H54 (cell line): ENCODE results near the gene MTX1.

Experiments used
- DNase-seq: peaks from one replicate; pipeline ENCODE4 v3.0.0; 2011; ENCODE audit warnings: low spot score, mixed read lengths; ENCODE audit not compliant: insufficient read length
- FAIRE-seq: peaks from 3 replicates; lab custom pipeline; 2011; peaks lifted over from hg19 to GRCh38; lab: Jason Lieb, UNC
- POLR2A ChIP-seq: IDR thresholded peaks from 2 replicates; pipeline ENCODE4 v1.6.1; 2011; ENCODE audit warnings: low read depth, mild to moderate bottlenecking, low read length

Gene MTX1

DNA sequence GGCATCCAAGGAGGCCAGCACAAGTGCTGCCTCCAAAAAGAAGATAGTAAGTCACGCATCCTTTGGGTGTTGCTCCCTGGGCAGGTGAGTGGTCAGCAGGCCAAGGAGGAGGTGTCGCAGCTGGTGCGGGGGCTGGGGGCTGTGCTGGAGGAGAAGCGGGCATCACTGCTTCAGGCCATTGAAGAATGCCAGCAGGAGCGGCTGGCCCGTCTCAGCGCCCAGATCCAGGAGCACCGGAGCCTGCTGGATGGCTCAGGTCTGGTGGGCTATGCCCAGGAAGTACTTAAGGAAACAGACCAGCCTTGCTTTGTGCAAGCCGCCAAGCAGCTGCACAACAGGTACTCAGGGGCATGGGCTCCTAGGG is 30.6 kb upstream of the MTX1 start:
- FAIRE-seq (no peak), DNase-seq (no peak)
- TF ChIP-seq POLR2A: no peak

DNA sequence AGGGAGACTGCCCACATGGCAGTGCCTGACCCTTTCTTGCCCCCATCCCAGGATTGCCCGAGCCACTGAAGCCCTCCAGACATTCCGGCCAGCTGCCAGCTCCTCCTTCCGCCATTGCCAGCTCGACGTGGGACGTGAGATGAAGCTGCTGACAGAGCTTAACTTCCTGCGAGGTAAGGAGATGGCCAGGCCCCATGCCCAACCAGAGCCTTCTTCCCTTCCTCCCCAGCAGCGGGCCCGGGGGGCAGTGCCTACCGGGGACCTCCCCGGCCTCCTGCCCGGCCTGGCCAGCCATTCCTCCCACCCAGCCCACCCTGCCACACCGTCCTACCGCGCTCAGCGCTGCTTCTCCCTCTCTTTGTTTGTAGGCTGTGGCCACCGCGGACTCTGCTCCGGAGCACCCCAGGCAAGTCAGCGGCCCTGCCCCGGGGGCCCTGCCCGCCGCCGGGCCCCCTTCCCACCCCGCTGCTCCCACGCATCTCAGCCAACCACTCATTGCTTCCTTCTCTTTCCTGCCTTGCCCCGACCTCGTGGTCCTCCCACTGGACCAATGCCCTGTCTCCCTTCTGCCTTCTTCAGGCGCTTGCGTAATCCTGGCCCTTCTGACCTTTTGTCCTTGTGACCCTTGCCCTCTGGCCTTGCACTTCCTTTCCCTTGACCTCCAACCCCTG is 29.9 kb upstream of the MTX1 start:
- TF ChIP-seq POLR2A: no peak
- DNase-seq: no peak
- FAIRE-seq: no peak

DNA sequence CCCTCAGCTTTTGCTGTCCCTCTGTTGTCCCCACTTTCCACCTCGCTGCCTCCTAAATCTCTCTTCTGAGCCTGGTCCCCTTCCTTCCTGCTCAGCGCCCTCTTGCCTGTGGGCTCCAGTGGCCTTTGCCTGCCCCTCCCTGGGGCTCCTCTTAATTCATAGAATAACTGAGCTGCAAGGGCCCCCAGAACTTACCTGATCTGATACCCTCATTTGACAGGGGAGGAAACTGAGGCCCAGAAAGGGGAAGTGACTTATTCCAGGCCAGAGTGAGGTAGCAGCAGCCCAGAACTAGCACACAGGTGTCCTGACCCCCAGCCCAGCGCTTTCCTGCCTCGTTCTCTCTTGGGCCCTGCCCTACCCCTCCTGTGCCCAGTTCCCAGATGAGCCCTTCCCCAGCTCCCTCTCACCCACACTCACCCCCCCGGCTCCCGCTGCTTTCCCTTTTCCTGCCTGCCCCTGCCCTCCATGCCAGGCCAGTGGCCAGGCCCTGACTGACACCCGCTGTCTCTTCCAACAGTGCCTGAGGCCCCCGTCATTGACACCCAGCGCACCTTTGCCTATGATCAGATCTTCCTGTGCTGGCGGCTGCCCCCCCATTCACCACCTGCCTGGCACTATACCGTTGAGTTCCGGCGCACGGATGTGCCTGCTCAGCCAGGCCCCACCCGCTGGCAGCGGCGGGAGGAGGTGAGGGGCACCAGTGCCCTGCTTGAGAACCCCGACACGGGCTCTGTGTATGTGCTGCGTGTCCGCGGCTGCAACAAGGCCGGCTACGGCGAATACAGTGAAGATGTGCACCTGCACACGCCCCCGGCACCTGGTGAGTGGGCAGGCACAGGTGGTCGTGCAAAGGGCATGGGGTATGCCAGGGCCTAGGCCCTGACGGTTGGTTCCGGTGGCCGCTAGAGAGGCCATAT is 29.1 kb upstream of the MTX1 start:
- FAIRE-seq (no peak), DNase-seq (no peak)
- TF ChIP-seq POLR2A: no peak

DNA sequence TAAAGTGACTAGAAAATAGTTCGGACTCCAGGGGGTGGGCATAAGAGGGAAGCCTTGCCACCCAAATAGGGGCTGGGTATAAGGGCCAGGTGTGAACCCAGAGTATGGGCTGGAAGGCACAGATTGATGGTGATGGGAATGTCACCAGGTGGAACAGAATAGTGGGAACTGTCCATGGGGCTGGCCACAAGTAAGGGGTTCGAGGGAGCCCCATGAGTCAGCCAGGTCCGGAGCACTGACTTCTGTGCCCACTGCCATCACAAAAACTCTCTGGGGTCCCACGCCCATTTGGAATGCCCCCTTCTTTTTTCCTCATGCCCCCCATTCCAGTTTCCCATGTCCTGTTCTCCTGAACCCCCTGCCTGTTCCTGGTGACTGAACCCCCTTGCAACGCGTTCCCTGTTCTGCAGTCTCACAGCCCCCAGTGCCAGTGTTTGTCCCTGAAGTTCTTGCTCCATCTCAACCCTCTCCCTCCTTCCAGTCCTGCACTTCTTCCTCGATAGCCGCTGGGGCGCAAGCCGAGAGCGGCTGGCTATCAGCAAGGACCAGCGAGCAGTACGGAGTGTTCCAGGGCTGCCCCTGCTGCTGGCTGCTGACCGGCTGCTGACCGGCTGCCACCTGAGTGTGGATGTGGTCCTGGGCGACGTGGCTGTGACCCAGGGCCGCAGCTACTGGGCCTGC is 27.0 kb upstream of the MTX1 start:
- TF ChIP-seq POLR2A: no peak
- DNase-seq (no peak), FAIRE-seq (no peak)

DNA sequence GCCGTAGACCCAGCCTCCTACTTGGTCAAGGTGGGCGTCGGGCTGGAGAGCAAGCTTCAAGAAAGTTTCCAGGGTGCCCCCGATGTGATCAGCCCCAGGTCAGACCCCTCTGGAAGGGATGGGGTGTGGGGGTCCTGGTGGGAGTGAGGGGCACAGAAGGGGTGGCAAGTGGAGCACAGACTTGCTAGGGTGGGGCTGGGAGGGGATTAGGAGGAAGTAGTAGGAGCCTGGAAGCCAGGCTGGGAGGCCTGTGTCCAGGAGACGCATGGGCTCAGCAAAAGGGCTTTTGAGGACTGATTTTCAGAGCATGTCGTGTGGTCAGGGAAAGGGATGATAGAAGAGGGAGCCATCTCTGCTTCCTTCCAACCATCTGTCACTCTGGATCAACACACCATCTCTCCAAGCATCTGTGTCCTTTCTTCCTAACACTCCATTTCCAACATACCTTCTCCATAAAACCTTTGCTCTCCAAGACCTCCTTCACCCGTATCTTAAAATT is 26.4 kb upstream of the MTX1 start:
- no peak for FAIRE-seq
- TF ChIP-seq POLR2A: no peak
- no peak for DNase-seq

DNA sequence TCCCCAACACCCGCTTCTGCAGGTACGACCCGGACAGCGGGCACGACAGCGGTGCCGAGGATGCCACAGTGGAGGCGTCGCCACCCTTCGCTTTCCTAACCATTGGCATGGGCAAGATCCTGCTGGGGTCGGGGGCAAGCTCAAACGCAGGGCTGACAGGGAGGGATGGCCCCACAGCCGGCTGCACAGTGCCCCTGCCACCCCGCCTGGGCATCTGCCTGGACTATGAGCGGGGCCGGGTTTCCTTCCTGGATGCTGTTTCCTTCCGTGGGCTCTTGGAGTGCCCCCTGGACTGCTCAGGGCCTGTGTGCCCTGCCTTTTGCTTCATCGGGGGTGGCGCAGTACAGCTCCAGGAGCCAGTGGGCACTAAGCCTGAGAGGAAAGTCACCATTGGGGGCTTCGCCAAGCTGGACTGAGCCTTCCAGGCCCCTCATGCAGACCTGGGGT is 24.7 kb upstream of the MTX1 start:
- DNase-seq (no peak), FAIRE-seq (no peak)
- TF ChIP-seq POLR2A: no peak

DNA sequence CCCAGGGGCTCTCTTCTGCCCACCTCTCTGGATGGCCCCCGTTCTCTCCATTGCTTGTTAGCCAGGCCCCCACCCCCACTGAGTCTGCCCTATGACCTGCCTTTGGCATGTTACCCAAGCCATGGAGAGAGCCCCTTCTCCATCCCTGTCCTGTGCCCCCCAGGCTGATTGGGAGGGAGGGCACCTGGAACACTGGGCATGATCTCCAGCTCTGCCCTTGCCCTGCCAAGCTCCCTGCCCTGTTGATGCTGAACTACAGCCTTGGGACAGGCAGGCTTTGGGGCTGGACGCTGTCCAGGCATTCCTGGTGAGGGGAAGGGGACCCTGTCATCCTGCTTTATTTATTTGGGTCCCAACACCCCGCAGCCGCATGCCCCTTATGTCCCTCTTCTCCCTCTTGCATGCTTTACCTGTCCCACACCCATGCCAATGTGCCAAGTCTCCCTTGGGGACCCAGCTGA is 24.1 kb upstream of the MTX1 start:
- no peak for TF ChIP-seq POLR2A
- FAIRE-seq (no peak), DNase-seq (no peak)

DNA sequence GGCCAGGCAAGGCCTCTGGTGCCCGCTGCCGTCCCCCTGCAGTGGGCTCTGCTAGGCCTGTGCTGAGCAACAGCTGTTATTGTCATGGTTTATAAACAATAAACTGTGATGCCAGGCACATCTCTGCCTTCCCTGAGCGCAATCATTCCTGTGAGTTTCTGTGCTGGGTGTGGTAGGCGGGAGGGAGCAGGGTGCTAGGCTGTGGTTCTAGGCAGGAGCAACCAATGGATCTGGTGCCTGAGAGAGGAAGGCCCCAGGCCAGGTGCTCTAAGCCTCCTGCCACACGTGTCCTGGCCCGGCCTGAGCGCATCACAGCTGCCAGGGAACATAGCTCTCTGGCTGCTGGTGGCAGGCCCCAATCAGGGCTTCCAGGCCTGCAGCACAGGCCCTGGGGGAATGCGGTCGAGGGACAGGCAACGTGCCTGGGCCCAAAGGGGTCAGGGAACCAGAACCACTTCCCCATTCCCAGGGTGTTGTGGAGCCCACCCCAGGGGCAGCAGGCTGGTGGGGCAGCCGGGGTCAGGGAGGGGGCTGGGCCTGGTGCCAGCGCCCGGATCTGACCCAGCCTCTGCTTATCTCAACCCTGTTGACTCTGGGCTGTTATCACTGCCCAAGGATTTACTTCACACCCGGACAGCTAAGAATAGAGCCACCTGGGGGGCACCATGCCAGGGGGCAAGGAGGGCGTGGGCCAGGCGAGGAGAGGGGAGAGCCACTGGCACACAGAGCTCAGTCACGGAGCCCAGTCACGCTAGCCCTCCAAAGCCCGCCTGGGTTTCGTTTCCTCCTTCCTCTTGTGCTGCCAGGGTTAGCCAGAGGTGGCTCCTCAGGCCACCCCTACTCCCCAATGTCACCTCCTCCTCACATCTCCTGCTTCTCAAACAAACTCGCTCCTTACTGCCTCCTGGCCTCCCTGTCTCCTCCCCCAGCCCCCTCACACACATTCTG is 23.4 kb upstream of the MTX1 start:
- FAIRE-seq: no peak
- no peak for DNase-seq
- TF ChIP-seq POLR2A: no peak

DNA sequence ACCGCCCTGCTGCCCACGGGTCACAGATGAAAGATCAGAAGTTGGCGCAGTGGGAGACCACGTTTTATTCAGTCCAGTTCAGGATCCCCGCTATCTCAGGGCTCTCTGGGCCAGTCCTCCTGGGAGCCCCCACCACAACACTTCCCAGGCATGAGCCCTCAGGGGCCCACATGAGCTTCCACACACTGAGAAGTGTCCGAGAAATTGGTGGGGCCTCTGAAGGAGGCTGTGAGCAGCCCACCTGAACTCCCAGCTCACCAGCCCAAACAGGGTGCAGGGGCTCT is 22.8 kb upstream of the MTX1 start:
- FAIRE-seq: no peak
- no peak for DNase-seq
- TF ChIP-seq POLR2A: no peak

DNA sequence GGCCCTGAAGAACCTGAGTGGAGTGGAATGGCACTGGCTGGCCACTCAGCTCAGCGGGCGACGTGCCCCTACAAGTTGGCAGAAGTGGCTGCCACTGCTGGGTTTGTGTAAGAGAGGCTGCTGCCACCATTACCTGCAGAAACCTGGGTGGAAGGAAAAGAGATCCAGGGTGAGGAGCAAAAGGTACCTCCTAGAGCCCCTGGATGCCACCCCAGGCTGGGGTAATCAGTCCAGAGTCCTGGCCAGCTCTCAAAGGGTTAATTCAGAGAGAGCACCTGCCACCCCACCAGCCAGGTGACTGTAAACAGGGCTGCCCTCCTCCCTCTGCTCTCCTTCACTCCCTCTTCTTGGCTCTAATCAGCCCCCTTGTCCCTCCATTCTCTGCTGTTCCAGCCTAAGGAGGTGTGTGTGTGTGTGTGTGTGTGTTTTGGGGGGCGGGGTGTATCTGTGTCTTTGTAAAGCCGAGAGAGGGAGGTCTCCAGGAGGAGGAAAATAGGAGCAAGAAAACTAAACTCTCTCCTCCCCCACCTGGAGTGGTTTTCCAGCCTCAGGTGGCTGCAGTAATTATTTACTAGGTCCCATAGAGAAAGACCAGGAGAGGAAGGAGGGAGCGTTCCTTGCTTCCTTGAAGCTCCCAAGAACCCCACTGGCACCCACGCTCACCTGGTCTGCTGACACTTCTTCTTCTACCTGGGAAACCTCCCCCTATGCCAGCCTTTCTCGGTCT is 22.3 kb upstream of the MTX1 start:
- TF ChIP-seq POLR2A: no peak
- no peak for DNase-seq
- FAIRE-seq: no peak

DNA sequence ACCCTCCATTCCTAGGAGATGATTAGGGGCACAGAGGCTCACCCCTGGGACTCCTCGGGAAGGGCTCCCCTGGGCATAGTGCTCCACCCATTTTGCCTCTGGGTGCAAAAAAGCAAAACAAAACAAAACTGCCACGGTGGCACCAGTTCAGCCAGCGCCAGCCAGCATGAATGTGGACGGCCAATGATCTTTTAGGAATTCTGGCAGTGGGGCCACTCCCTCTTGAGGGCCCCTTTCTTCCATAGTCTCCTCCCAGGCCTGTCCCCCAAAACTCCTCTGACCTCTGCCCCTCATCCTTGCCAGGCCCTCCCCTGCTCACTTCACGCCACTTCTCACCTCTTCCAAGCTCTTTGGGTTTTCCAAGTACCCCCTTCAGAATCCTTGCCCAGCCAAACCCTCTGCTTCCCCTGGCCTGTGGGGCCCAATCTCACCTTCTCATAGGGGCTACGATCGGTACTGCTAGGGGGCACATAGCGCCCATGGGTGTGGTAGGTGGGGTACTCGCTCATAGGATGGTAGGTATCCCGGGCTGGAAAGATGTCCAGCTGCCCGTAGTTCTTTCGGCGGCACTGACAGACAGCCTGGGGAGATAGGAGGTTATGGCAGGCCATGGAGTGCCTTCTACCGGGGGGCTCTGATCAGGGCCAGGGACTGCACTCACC is 21.6 kb upstream of the MTX1 start:
- DNase-seq (no peak), FAIRE-seq (no peak)
- TF ChIP-seq POLR2A: no peak

DNA sequence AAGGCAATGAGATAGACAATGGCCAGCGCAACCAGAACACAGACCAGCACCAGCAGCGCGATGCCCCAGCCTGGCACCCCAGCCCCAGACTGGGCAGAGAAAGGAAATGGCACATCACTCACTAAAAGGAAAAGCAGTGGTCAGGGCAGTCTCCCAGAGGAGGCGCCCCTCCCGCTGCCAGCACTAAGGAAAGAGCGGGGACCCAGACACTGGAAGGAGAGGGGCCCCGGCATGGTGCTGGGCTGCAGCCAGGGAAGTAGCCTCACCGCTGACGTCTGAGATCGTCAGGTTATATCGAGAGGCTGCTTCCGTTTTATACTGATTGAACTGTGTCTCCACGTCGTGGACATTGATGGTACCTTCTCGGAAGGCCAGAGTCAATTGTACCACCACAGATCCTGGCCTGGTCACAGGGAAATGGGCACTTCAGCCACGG is 21.0 kb upstream of the MTX1 start:
- no peak for TF ChIP-seq POLR2A
- FAIRE-seq: no peak

More for the DNA sequence above, 21.0 kb upstream of the MTX1 start:
- no peak for DNase-seq
